GM12878 (cell line): ENCODE data around the gene TIGD7. TPM values are rescaled to one million over a fixed set of nuclear protein-coding genes. Genes with fewer than 3 reads are reported as not detected.

Source experiments
- CBFB ChIP-seq: IDR thresholded peaks from 2 replicates; pipeline ENCODE4 v1.6.1; 2016; ENCODE audit warnings: antibody characterized with exemption, low read depth
- CREB1 ChIP-seq: IDR thresholded peaks from 2 replicates; pipeline ENCODE4 v1.6.1; 2012; ENCODE audit warnings: low read depth, mild to moderate bottlenecking, inconsistent platforms
- CREM ChIP-seq: IDR thresholded peaks from 2 replicates; pipeline ENCODE4 v1.6.1; 2014; ENCODE audit warnings: antibody characterized with exemption, low read depth
- HDAC6 ChIP-seq: fragments of 200-600 bp; sonication (generic); IDR thresholded peaks from one replicate; pipeline ENCODE4 v1.8.0; 2017; ENCODE audit warnings: antibody characterized with exemption; ENCODE audit not compliant: unreplicated experiment
- IRF4 ChIP-seq: IDR thresholded peaks from 2 replicates; pipeline ENCODE4 v1.6.1; 2011; ENCODE audit warnings: low read depth, low read length
- KAT2A ChIP-seq: conservative IDR thresholded peaks from 2 replicates; pipeline ENCODE4 v1.6.1; 2011; ENCODE audit warnings: low read depth, low read length; ENCODE audit not compliant: control insufficient read depth
- KDM1A ChIP-seq: fragments of 200-600 bp; sonication (generic); IDR thresholded peaks from 2 replicates; pipeline ENCODE4 v1.6.1; 2016; ENCODE audit warnings: borderline replicate concordance
- MEF2A ChIP-seq: IDR thresholded peaks from 2 replicates; pipeline ENCODE4 v1.6.1; 2011; ENCODE audit warnings: low read depth, mild to moderate bottlenecking, low read length, moderate library complexity; ENCODE audit not compliant: insufficient read depth
- NFYB ChIP-seq: IDR thresholded peaks from 2 replicates; pipeline ENCODE4 v1.6.1; 2011; ENCODE audit warnings: low read depth, mild to moderate bottlenecking, low read length, improper control_type of control experiment, moderate library complexity; ENCODE audit not compliant: insufficient read depth
- NR2C1 ChIP-seq: fragments of 450-650 bp; IDR thresholded peaks from 2 replicates; pipeline ENCODE4 v1.6.1; 2017; ENCODE audit warnings: antibody characterized with exemption, mild to moderate bottlenecking, moderate library complexity
- NR2F1 ChIP-seq: fragments of 450-650 bp; conservative IDR thresholded peaks from 2 replicates; pipeline ENCODE4 v1.6.1; 2017; ENCODE audit warnings: mild to moderate bottlenecking
- PAX8 ChIP-seq: fragments of 450-650 bp; IDR thresholded peaks from 2 replicates; pipeline ENCODE4 v1.6.1; 2017; ENCODE audit warnings: mild to moderate bottlenecking, moderate library complexity
- PML ChIP-seq: IDR thresholded peaks from 2 replicates; pipeline ENCODE4 v1.6.1; 2012; ENCODE audit warnings: low read length, inconsistent platforms
- POLR2AphosphoS2 ChIP-seq: IDR thresholded peaks from 2 replicates; pipeline ENCODE4 v1.6.1; 2011; ENCODE audit warnings: low read depth, mild to moderate bottlenecking, low read length, improper control_type of control experiment, moderate library complexity
- POU2F2 ChIP-seq: IDR thresholded peaks from 3 replicates; pipeline ENCODE4 v1.6.1; 2011; ENCODE audit warnings: low read depth, mild to moderate bottlenecking, low read length, borderline replicate concordance
- SIN3A ChIP-seq: IDR thresholded peaks from 2 replicates; pipeline ENCODE4 v1.6.1; 2012; ENCODE audit warnings: low read depth, low read length, improper control_type of control experiment
- TCF12 ChIP-seq: IDR thresholded peaks from 2 replicates; pipeline ENCODE4 v1.6.1; 2011; ENCODE audit warnings: low read depth, mild to moderate bottlenecking, low read length
- polyA plus RNA-seq, 11 experiments: library from polyadenylated mRNA; depleted of rRNA in 4 of 11; unstranded in 6 of 11; stranded (reverse) in 5 of 11; fragments of >200 nt; fragmentation: Nextera tagmentation in 4 of 11; fragmentation: Illumina TruSeq in 1 of 11; extraction: Ambion mirVana in 4 of 11; extraction: Trizol in 1 of 11; gene quantifications; 1 replicate in 1 of 11; 2 replicates in 10 of 11; pipeline versions ENCODE4 v1.2.1 to v1.2.3, GENCODE V29; 2011 to 2016; ENCODE audit warnings: inconsistent platforms in 2 of 11, missing spikeins in 2 of 11, low read depth in 1 of 11
- total RNA-seq, 4 experiments: library from RNA; depleted of rRNA in 3 of 4; stranded (reverse); fragments of >200 nt in 3 of 4; fragmentation: Illumina TruSeq in 1 of 4; extraction: Trizol in 1 of 4; gene quantifications; 2 replicates each; pipeline versions ENCODE4 v1.2.1 to v1.2.3, GENCODE V29; 2013 to 2021
- TF ChIP-seq, protein P1 (sequence below): IDR thresholded peaks from 2 replicates; pipeline ENCODE4 v1.6.1; 2012; ENCODE audit warnings: mild to moderate bottlenecking, low read depth, low read length
- TF ChIP-seq, protein P2 (sequence below): fragments of 450-650 bp; IDR thresholded peaks from 2 replicates; pipeline ENCODE4 v1.6.1; 2017; ENCODE audit warnings: low read depth, mild to moderate bottlenecking, moderate library complexity
- TF ChIP-seq, protein P3 (sequence below): fragments of 450-650 bp; IDR thresholded peaks from 2 replicates; pipeline ENCODE4 v1.6.1; 2017; ENCODE audit warnings: mild to moderate bottlenecking
- TF ChIP-seq, protein P4 (sequence below): fragments of 450-650 bp; IDR thresholded peaks from 2 replicates; pipeline ENCODE4 v1.6.1; 2014; ENCODE audit warnings: mild to moderate bottlenecking

The TIGD7 gene
- total and polyA plus RNA-seq, 10 of the 15 experiments (the other 5 are each of a cell fraction or from before 2014, with no cell fraction given), result 0.37 to 3.8 (median 3.0) TPM

DNA sequence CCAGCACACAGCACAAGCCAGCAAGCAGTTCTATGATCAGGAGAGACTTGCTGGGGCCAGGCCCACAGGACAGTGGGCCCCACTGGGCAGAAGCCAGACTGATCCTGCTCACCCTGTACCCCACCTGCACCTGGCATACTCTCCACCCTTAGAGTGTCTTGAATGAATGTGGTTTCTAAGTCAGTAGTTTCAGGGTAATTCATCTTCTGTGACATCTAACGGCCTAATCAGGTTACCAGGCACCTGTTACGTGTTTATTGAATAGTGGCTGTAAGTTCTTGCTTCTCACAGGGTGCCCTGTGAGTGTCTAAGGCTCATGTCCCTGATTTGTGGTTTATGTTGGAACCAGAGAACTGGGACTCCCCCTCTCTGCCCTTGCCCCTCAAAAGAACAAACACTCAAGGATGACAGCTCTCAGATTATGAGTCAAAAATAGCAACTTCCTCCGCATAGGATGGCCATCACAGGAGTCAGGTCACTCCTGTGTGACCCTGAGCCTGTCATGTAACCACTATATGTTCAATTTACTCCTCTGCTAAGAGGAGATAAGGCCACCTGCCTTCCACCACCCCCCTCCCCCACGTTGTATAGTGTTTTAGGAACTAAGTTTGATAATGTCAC, 43.4 kb upstream of the TIGD7 start (continued):
- TF ChIP-seq, protein P1, sequence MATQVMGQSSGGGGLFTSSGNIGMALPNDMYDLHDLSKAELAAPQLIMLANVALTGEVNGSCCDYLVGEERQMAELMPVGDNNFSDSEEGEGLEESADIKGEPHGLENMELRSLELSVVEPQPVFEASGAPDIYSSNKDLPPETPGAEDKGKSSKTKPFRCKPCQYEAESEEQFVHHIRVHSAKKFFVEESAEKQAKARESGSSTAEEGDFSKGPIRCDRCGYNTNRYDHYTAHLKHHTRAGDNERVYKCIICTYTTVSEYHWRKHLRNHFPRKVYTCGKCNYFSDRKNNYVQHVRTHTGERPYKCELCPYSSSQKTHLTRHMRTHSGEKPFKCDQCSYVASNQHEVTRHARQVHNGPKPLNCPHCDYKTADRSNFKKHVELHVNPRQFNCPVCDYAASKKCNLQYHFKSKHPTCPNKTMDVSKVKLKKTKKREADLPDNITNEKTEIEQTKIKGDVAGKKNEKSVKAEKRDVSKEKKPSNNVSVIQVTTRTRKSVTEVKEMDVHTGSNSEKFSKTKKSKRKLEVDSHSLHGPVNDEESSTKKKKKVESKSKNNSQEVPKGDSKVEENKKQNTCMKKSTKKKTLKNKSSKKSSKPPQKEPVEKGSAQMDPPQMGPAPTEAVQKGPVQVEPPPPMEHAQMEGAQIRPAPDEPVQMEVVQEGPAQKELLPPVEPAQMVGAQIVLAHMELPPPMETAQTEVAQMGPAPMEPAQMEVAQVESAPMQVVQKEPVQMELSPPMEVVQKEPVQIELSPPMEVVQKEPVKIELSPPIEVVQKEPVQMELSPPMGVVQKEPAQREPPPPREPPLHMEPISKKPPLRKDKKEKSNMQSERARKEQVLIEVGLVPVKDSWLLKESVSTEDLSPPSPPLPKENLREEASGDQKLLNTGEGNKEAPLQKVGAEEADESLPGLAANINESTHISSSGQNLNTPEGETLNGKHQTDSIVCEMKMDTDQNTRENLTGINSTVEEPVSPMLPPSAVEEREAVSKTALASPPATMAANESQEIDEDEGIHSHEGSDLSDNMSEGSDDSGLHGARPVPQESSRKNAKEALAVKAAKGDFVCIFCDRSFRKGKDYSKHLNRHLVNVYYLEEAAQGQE, result no peak
- TF ChIP-seq PAX8, result no peak
- TF ChIP-seq NR2F1, result peak; percentile 89
- TF ChIP-seq SIN3A, result no peak
- TF ChIP-seq, protein P2, sequence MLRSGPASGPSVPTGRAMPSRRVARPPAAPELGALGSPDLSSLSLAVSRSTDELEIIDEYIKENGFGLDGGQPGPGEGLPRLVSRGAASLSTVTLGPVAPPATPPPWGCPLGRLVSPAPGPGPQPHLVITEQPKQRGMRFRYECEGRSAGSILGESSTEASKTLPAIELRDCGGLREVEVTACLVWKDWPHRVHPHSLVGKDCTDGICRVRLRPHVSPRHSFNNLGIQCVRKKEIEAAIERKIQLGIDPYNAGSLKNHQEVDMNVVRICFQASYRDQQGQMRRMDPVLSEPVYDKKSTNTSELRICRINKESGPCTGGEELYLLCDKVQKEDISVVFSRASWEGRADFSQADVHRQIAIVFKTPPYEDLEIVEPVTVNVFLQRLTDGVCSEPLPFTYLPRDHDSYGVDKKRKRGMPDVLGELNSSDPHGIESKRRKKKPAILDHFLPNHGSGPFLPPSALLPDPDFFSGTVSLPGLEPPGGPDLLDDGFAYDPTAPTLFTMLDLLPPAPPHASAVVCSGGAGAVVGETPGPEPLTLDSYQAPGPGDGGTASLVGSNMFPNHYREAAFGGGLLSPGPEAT, result no peak
- TF ChIP-seq TCF12, result 0 out of 2 replicates have a peak, but pooled peaks have one; percentile 63
- TF ChIP-seq NR2C1, result no peak
- TF ChIP-seq CBFB, result no peak
- TF ChIP-seq, protein P3, sequence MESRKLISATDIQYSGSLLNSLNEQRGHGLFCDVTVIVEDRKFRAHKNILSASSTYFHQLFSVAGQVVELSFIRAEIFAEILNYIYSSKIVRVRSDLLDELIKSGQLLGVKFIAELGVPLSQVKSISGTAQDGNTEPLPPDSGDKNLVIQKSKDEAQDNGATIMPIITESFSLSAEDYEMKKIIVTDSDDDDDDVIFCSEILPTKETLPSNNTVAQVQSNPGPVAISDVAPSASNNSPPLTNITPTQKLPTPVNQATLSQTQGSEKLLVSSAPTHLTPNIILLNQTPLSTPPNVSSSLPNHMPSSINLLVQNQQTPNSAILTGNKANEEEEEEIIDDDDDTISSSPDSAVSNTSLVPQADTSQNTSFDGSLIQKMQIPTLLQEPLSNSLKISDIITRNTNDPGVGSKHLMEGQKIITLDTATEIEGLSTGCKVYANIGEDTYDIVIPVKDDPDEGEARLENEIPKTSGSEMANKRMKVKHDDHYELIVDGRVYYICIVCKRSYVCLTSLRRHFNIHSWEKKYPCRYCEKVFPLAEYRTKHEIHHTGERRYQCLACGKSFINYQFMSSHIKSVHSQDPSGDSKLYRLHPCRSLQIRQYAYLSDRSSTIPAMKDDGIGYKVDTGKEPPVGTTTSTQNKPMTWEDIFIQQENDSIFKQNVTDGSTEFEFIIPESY, result no peak
- no peak for TF ChIP-seq MEF2A
- no peak for TF ChIP-seq POLR2AphosphoS2
- TF ChIP-seq IRF4, result no peak
- no peak for TF ChIP-seq NFYB
- TF ChIP-seq CREB1, result no peak
- TF ChIP-seq, protein P4, sequence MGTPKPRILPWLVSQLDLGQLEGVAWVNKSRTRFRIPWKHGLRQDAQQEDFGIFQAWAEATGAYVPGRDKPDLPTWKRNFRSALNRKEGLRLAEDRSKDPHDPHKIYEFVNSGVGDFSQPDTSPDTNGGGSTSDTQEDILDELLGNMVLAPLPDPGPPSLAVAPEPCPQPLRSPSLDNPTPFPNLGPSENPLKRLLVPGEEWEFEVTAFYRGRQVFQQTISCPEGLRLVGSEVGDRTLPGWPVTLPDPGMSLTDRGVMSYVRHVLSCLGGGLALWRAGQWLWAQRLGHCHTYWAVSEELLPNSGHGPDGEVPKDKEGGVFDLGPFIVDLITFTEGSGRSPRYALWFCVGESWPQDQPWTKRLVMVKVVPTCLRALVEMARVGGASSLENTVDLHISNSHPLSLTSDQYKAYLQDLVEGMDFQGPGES, result no peak
- TF ChIP-seq KDM1A, result no peak
- no peak for TF ChIP-seq PML
- no peak for TF ChIP-seq HDAC6
- no peak for TF ChIP-seq KAT2A
- TF ChIP-seq CREM, result 0 out of 2 replicates have a peak, but pooled peaks have one; percentile 15
- no peak for TF ChIP-seq POU2F2
